ENCODE measurements around the gene MRGPRE. TPM values are rescaled to one million over a fixed set of nuclear protein-coding genes. Genes with fewer than 3 reads are reported as not detected.

Gene MRGPRE
- polyA plus RNA-seq, 2 of the 4 experiments (the other 2 are of a cell fraction), result not detected

DNA sequence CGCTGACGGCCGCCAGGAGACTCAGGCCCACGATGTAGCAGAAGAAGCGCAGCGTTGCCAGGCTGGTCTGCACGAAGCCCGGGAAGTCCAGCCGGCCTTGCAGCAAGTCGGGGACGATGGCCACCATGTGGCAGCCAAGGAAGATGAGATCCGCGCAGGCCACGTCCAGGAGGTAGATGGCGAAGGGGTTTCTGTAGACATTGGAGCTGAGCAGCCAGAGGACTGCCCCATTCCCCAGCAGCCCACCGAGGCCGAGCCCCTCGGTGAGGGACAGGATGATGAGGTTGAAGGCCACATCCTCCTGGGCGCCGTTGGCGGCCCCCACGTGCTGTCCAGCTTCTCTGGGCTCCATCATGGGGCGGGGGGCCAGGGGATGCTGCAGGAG lies 3.8 kb downstream of the MRGPRE start:
- no peaks in the 10 kb centered on the region for H3K9me3 ChIP-seq
- ATAC-seq (no peak), DNase-seq (ENCODE audit: low read depth in 1 of 2, low spot score in 1 of 2) (no peak), FAIRE-seq (no peak)
- 66% methylated on average over 16 of the region's 23 CpGs for WGBS (ENCODE audit: missing lambda C conversion rate)
- no peak overlapping the region for H3K27ac ChIP-seq
- TF ChIP-seq KDM5A (IDR thresholded peaks at IDR 0.05) (no peak), JUNB (IDR thresholded peaks at IDR 0.05) (no peak), CBX2 (IDR thresholded peaks at IDR 0.05; ENCODE audit: borderline replicate concordance, low read depth) (no peak), FOSB (CRISPR knock-in tag; IDR thresholded peaks at IDR 0.05) (no peak), ZFP36 (IDR thresholded peaks at IDR 0.05; ENCODE audit: borderline replicate concordance, partially characterized antibody) (no peak), HOXB5 (CRISPR knock-in tag; IDR thresholded peaks at IDR 0.05) (no peak), CHD4 (IDR thresholded peaks at IDR 0.05; ENCODE audit: borderline replicate concordance) (no peak), CEBPB (IDR thresholded peaks at IDR 0.05) (no peak), MAFK (IDR thresholded peaks at IDR 0.05; ENCODE audit: partially characterized antibody) (no peak), POLR2A (IDR thresholded peaks at IDR 0.05; ENCODE audit: low read length) (no peak)
- TF ChIP-seq, protein P1, sequence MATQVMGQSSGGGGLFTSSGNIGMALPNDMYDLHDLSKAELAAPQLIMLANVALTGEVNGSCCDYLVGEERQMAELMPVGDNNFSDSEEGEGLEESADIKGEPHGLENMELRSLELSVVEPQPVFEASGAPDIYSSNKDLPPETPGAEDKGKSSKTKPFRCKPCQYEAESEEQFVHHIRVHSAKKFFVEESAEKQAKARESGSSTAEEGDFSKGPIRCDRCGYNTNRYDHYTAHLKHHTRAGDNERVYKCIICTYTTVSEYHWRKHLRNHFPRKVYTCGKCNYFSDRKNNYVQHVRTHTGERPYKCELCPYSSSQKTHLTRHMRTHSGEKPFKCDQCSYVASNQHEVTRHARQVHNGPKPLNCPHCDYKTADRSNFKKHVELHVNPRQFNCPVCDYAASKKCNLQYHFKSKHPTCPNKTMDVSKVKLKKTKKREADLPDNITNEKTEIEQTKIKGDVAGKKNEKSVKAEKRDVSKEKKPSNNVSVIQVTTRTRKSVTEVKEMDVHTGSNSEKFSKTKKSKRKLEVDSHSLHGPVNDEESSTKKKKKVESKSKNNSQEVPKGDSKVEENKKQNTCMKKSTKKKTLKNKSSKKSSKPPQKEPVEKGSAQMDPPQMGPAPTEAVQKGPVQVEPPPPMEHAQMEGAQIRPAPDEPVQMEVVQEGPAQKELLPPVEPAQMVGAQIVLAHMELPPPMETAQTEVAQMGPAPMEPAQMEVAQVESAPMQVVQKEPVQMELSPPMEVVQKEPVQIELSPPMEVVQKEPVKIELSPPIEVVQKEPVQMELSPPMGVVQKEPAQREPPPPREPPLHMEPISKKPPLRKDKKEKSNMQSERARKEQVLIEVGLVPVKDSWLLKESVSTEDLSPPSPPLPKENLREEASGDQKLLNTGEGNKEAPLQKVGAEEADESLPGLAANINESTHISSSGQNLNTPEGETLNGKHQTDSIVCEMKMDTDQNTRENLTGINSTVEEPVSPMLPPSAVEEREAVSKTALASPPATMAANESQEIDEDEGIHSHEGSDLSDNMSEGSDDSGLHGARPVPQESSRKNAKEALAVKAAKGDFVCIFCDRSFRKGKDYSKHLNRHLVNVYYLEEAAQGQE (IDR thresholded peaks at IDR 0.05), result no peak
- TF ChIP-seq, protein P2, sequence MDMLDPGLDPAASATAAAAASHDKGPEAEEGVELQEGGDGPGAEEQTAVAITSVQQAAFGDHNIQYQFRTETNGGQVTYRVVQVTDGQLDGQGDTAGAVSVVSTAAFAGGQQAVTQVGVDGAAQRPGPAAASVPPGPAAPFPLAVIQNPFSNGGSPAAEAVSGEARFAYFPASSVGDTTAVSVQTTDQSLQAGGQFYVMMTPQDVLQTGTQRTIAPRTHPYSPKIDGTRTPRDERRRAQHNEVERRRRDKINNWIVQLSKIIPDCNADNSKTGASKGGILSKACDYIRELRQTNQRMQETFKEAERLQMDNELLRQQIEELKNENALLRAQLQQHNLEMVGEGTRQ (IDR thresholded peaks at IDR 0.05), result no peak
- TF ChIP-seq, protein P3, sequence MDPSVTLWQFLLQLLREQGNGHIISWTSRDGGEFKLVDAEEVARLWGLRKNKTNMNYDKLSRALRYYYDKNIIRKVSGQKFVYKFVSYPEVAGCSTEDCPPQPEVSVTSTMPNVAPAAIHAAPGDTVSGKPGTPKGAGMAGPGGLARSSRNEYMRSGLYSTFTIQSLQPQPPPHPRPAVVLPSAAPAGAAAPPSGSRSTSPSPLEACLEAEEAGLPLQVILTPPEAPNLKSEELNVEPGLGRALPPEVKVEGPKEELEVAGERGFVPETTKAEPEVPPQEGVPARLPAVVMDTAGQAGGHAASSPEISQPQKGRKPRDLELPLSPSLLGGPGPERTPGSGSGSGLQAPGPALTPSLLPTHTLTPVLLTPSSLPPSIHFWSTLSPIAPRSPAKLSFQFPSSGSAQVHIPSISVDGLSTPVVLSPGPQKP (IDR thresholded peaks at IDR 0.05; ENCODE audit: low read depth, low read length), result no peak
- POLR2A ChIA-PET, result no interaction called here
- no peak overlapping the region for H3K4me3 ChIP-seq
- no peaks in the 10 kb centered on the region for H3K4me1 ChIP-seq
- CTCF ChIA-PET, result interaction anchor here (0.6 to 0.8 kb wide), 2 partner anchors 11 to 374 kb away, joined by 3 to 5 read pairs; no protein-coding TSS in a partner anchor
- no peak overlapping the region for H3K4me2 ChIP-seq

DNA sequence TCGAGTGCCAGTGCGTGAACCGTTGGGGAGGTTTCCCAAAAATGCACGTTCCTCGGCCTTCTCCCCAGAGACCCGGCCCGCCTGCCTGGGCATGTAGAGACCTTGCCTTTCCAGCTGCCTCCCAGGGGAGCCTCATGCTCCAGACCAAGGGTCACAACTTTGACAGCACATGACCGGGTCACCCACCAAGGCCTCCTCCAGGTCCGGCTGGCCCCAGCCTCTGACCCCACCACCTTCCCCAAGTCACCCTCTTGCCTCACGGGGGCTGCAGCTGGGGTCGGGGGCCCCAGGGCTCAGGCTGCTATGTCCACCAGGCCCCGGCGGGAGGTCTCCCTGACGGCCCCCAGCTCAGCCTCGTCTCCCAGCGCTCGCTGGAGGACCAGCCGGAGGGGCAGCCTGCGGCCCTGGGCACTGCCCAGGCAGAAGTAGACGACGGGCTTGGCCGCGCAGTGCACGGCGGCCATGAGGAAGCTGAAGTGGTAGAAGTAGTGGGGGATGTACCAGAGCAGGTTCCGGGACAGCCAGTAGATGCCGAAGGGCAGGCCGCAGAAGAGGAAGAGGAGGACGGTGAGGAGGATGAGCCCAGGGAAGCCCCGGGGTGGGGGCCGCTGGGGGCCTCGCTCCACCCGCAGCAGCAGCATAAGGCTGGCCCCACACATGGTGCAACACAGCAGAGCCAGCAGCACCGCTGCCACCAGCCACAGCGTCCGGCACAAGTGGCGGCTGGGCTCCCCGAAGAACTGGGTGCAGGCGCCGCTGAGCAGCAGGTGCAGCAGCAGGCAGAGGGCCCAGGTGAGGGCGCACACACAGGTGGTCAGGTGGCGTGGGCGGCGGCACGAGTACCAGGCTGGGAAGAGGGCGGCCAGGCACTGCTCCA lies 4.4 kb downstream of the MRGPRE start:
- Histone ChIP-seq H3K4me3 (no peak overlapping the region), H3K4me1 (no peaks in the 10 kb centered on the region), H3K4me2 (no peak overlapping the region), H3K27ac (no peak overlapping the region), H3K9me3 (no peaks in the 10 kb centered on the region)
- no peak for DNase-seq (ENCODE audit: low read depth in 1 of 2, low spot score in 1 of 2)
- ChIA-PET POLR2A (no interaction called here), CTCF (interaction anchor here (0.6 to 1.2 kb wide), 2 partner anchors 8 to 373 kb away, joined by 3 read pairs; no protein-coding TSS in a partner anchor)
- ATAC-seq, result no peak
- FAIRE-seq, result no peak
- WGBS (ENCODE audit: missing lambda C conversion rate), result 62% methylated on average over 26 of the region's 46 CpGs
- no peak for TF ChIP-seq HEYL (CRISPR knock-in tag; IDR thresholded peaks at IDR 0.05)
- TF ChIP-seq, protein P4, sequence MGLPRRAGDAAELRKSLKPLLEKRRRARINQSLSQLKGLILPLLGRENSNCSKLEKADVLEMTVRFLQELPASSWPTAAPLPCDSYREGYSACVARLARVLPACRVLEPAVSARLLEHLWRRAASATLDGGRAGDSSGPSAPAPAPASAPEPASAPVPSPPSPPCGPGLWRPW (IDR thresholded peaks at IDR 0.05), result no peak

Data from A549 (cell line).